Panc1 (cell line): ENCODE measurements around the gene PSAP. TPM values are rescaled to one million over a fixed set of nuclear protein-coding genes. Genes with fewer than 3 reads are reported as not detected.

Experiments
- ATAC-seq: fragments of 200-7000 bp; cut with Tn5 transposase; 2 replicates; pipeline ENCODE4 v1.9.1; 2020; ENCODE audit warnings: mild to moderate bottlenecking, moderate library complexity
- BruUV-seq: library from RNA; stranded (reverse); fragments of 400-500 nt; replicated peaks from 2 replicates; lab custom pipeline; 2021; lab: Mats Ljungman, UMichigan
- CTCF ChIA-PET: fragments of 300-600 bp; sonication (Branson Sonifier 250); formaldehyde crosslinking; loops from one replicate; lab custom pipeline; 2022; ENCODE audit warnings: antibody characterized with exemption; lab: Charles Lee
- POLR2A ChIA-PET: fragments of 300-600 bp; sonication (Branson Sonifier 250); formaldehyde crosslinking; loops from one replicate; lab custom pipeline; 2022; ENCODE audit warnings: antibody characterized with exemption; lab: Charles Lee
- DNase-seq: peaks from one replicate; pipeline ENCODE4 v3.0.0-alpha.2; 2010; ENCODE audit warnings: low read depth, low spot score
- H3K27ac ChIP-seq: 2 replicates; pipeline ENCODE4 v1.5.1; 2011; ENCODE audit warnings: mild to moderate bottlenecking, low read length, inconsistent platforms
- H3K27me3 ChIP-seq: fragments of 200-500 bp; sonication (Bioruptor generic); 2 replicates; pipeline ENCODE4 v1.6.0; 2014; ENCODE audit warnings: low read length, inconsistent platforms; ENCODE audit not compliant: control insufficient read depth, insufficient read depth
- H3K36me3 ChIP-seq: fragments of 200-500 bp; sonication (Bioruptor generic); 2 replicates; pipeline ENCODE4 v1.5.1; 2014; ENCODE audit warnings: inconsistent platforms, mild to moderate bottlenecking, low read length, moderate library complexity; ENCODE audit not compliant: control insufficient read depth, insufficient read depth
- H3K4me1 ChIP-seq: 2 replicates; pipeline ENCODE4 v1.5.1; 2011; ENCODE audit warnings: inconsistent platforms, mild to moderate bottlenecking, low read length, moderate library complexity; ENCODE audit not compliant: control insufficient read depth, insufficient read depth
- H3K4me3 ChIP-seq, 2 experiments: 2 replicates each; pipeline ENCODE4 v1.5.1; 2011 to 2012; ENCODE audit warnings: low read depth in 2 of 2, low read length in 2 of 2, mild to moderate bottlenecking in 2 of 2, inconsistent platforms in 1 of 2, moderate library complexity in 1 of 2
- H3K9me3 ChIP-seq: fragments of 200-500 bp; sonication (Bioruptor generic); 2 replicates; pipeline ENCODE4 v1.5.1; 2014; ENCODE audit warnings: low read depth, mild to moderate bottlenecking, inconsistent platforms, low read length, moderate library complexity; ENCODE audit not compliant: control insufficient read depth, insufficient read depth
- POLR2AphosphoS5 ChIP-seq: IDR thresholded peaks from 2 replicates; pipeline ENCODE4 v1.6.1; 2012; ENCODE audit warnings: mild to moderate bottlenecking, low read depth, low read length, moderate library complexity
- SIN3A ChIP-seq: IDR thresholded peaks from 2 replicates; pipeline ENCODE4 v1.6.1; 2012; ENCODE audit warnings: low read depth, mild to moderate bottlenecking, low read length, moderate library complexity, borderline replicate concordance; ENCODE audit not compliant: insufficient read depth
- TCF7L2 ChIP-seq: IDR thresholded peaks from 2 replicates; pipeline ENCODE4 v1.6.1; 2011; ENCODE audit warnings: mild to moderate bottlenecking, low read depth, low read length, inconsistent platforms
- in situ Hi-C: cut with HindIII; loops from 2 replicates; pipeline ENCODE4 v1.10.0; 2016; ENCODE audit warnings: low sequenced_read_pairs, low pct_unique_long_range_greater_than_20kb
- intact Hi-C: fragments of 100-400 bp; cut with micrococcal nuclease; formaldehyde crosslinking; loops from one replicate; pipeline ENCODE4 v1.10.0; 2022; ENCODE audit not compliant: unreplicated experiment
- total RNA-seq: library from RNA; stranded (reverse); gene quantifications from one replicate; pipeline ENCODE4 v1.2.1, GENCODE V29; 2021; ENCODE audit not compliant: unreplicated experiment
- TF ChIP-seq, protein P1 (sequence below), 2 experiments: IDR thresholded peaks; 2 replicates each; pipeline ENCODE4 v1.6.1; 2011 to 2012; ENCODE audit warnings: low read depth in 2 of 2, control low read depth in 1 of 2, low read length in 1 of 2, mild to moderate bottlenecking in 1 of 2, moderate library complexity in 1 of 2; ENCODE audit not compliant: insufficient read depth in 1 of 2
- TF ChIP-seq, protein P2 (sequence below): fragments of 450-650 bp; IDR thresholded peaks from 2 replicates; pipeline ENCODE4 v1.5.1; 2017; ENCODE audit warnings: mild to moderate bottlenecking

The PSAP gene
- total RNA-seq, 1 experiment from 2014 or later: 3,649 TPM

DNA sequence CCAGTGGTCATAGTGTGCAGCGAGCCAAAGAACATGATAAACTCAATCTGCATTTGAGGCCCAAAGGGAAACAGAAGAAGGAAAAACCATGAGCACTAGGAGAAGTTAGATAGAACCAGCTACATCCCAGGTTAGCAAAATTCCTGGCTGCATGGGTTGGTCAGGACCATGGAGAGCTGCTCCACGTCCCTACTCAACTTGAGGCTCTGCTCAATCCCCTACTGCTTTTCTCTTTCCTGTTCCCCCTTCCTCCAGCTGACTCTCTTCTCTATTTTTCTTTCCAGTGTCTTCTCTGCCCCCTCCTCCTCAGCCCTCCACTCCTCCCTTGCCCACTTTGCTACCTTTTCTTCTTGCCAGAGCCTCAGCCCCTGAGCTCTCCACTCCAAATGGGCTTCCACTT lies 55.8 kb downstream of the PSAP start:
- DNase-seq: no peak
- CTCF ChIA-PET: interaction anchor here (0.7 kb wide), 1 partner anchor 84 kb away, joined by 3 read pairs; no protein-coding TSS in a partner anchor
- ATAC-seq: no peak

DNA sequence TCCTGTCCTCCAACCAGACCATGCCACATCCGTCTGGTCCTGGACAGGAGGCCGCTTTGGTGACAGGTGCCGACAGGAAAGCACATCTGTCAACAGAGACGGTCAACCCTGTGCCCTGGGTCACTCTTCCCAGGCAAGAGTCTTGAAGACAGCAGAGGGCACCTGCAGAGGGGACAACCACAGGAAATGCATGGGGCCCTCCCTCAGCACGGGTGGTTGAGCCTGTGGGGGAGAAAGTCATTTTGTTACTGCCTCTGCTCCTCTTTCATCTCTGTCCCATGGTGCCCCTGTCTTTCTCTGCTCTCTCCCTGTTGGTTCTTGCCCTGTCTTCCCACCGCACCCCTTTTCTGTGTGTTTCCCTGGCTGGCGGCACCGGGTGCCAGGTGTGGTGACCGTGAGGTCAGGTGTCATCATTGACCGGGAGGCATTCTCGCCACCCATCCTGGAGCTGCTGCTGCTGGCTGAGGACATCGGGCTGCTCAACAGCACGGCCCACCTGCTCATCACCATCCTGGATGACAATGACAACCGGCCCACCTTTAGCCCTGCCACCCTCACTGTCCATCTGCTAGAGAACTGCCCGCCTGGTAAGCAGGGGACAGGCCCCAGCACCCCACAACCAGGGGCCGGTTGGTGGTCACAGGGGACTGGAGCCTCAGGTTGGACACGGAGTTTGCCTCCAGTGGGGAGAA lies 60.2 kb downstream of the PSAP start:
- Histone ChIP-seq H3K4me1 (no peaks in the 10 kb centered on the region), H3K9me3 (no peaks in the 10 kb centered on the region), H3K27ac (no peak overlapping the region), H3K36me3 (no peaks in the 10 kb centered on the region), H3K27me3 (no peaks in the 10 kb centered on the region), H3K4me3 (no peak overlapping the region)
- CTCF ChIA-PET: no interaction called here
- no TSS peak for BruUV-seq
- ATAC-seq (no peak), DNase-seq (no peak)
- TF ChIP-seq TCF7L2: no peak
- TF ChIP-seq, protein P1, sequence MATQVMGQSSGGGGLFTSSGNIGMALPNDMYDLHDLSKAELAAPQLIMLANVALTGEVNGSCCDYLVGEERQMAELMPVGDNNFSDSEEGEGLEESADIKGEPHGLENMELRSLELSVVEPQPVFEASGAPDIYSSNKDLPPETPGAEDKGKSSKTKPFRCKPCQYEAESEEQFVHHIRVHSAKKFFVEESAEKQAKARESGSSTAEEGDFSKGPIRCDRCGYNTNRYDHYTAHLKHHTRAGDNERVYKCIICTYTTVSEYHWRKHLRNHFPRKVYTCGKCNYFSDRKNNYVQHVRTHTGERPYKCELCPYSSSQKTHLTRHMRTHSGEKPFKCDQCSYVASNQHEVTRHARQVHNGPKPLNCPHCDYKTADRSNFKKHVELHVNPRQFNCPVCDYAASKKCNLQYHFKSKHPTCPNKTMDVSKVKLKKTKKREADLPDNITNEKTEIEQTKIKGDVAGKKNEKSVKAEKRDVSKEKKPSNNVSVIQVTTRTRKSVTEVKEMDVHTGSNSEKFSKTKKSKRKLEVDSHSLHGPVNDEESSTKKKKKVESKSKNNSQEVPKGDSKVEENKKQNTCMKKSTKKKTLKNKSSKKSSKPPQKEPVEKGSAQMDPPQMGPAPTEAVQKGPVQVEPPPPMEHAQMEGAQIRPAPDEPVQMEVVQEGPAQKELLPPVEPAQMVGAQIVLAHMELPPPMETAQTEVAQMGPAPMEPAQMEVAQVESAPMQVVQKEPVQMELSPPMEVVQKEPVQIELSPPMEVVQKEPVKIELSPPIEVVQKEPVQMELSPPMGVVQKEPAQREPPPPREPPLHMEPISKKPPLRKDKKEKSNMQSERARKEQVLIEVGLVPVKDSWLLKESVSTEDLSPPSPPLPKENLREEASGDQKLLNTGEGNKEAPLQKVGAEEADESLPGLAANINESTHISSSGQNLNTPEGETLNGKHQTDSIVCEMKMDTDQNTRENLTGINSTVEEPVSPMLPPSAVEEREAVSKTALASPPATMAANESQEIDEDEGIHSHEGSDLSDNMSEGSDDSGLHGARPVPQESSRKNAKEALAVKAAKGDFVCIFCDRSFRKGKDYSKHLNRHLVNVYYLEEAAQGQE (IDR thresholded peaks at IDR 0.05; ENCODE audit: insufficient read depth in 1 of 2, low read depth in 2 of 2, low read length in 1 of 2): no peak
- TF ChIP-seq, protein P2, sequence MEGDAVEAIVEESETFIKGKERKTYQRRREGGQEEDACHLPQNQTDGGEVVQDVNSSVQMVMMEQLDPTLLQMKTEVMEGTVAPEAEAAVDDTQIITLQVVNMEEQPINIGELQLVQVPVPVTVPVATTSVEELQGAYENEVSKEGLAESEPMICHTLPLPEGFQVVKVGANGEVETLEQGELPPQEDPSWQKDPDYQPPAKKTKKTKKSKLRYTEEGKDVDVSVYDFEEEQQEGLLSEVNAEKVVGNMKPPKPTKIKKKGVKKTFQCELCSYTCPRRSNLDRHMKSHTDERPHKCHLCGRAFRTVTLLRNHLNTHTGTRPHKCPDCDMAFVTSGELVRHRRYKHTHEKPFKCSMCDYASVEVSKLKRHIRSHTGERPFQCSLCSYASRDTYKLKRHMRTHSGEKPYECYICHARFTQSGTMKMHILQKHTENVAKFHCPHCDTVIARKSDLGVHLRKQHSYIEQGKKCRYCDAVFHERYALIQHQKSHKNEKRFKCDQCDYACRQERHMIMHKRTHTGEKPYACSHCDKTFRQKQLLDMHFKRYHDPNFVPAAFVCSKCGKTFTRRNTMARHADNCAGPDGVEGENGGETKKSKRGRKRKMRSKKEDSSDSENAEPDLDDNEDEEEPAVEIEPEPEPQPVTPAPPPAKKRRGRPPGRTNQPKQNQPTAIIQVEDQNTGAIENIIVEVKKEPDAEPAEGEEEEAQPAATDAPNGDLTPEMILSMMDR: no peak
- TF ChIP-seq POLR2AphosphoS5: no peak
- no peak for TF ChIP-seq SIN3A
- intact Hi-C loops: no loop called here
- in situ Hi-C loops: no loop called here
- POLR2A ChIA-PET: no interaction called here

More for the DNA sequence above, 55.8 kb downstream of the PSAP start:
- no peaks in the 10 kb centered on the region for H3K9me3 ChIP-seq
- H3K4me3 ChIP-seq: no peak overlapping the region
- in situ Hi-C loops (no loop called here), intact Hi-C loops (no loop called here)
- no TSS peak for BruUV-seq
- H3K27me3 ChIP-seq: no peaks in the 10 kb centered on the region
- no peak overlapping the region for H3K27ac ChIP-seq
- H3K4me1 ChIP-seq: no peaks in the 10 kb centered on the region
- POLR2A ChIA-PET: interaction anchor here (0.5 kb wide), 1 partner anchor 209 kb away, joined by 7 read pairs; no protein-coding TSS in a partner anchor
- no peak for TF ChIP-seq TCF7L2
- TF ChIP-seq SIN3A: no peak
- no peak for TF ChIP-seq POLR2AphosphoS5
- TF ChIP-seq, protein P1 (IDR thresholded peaks at IDR 0.05; ENCODE audit: insufficient read depth in 1 of 2, low read depth in 2 of 2, low read length in 1 of 2): peak; percentile 98
- TF ChIP-seq, protein P2: no peak
- no peaks in the 10 kb centered on the region for H3K36me3 ChIP-seq
